ENCODE measurements around the gene FARP2. TPM values are rescaled to one million over a fixed set of nuclear protein-coding genes. Genes with fewer than 3 reads are reported as not detected.

FARP2 gene
- total RNA-seq, 1 experiment from 2014 or later, result 49.3 TPM

DNA sequence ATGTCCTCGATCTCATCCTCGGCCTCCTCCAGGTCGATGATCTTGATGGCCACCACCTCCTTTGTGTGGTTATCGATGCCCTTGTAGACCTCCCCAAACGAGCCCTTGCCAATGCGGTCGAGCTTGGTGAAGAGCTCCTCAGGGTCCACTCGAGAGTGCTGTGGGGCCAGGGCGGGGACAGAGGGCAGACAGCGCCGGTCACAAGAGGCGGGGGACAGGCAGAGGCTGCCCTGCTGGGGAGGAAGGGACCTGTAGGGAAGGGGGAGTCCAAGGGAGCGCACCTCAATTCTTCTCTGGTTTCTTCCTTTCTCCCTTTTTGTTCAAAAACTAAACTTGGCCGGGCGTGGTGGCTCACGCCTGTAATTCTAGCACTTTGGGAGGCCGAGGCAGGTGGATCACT, 145.5 kb downstream of the FARP2 start:
- H3K79me2 ChIP-seq (ENCODE audit: insufficient read depth, low read length), result peaks cover 52% of the 10 kb centered on the region

More for the DNA sequence above, 145.5 kb downstream of the FARP2 start:
- no peaks in the 10 kb centered on the region for H3K27me3 ChIP-seq (ENCODE audit: insufficient read depth, low read length)
- ATAC-seq (no peak), DNase-seq (ENCODE audit: low read depth, low spot score) (no peak)
- H2AFZ ChIP-seq (ENCODE audit: low read depth, low read length, poor library complexity, severe bottlenecking), result no peak overlapping the region
- peaks cover 6 to 16% of the 10 kb centered on the region in 2 experiments; a peak in 2 of 4 replicates for H3K36me3 ChIP-seq (ENCODE audit: control insufficient read depth in 1 of 2, insufficient read depth in 2 of 2, low read length in 2 of 2)
- no peaks in the 10 kb centered on the region for H3K9me3 ChIP-seq (ENCODE audit: control insufficient read depth in 1 of 2, insufficient read depth in 1 of 2, low read depth in 1 of 2, low read length in 2 of 2)
- H3K4me1 ChIP-seq (ENCODE audit: control insufficient read depth in 1 of 2, insufficient read depth in 2 of 2, low read length in 2 of 2), result peaks cover under 1 to 6% of the 10 kb centered on the region in 2 experiments; a peak in 3 of 4 replicates
- intact Hi-C loops (cut with micrococcal nuclease), result no loop called here
- ChIA-PET RAD21 (ENCODE audit: low non-redundant PET in 1 of 2, low total read pairs in 2 of 2, uncharacterized antibody in 2 of 2, unreplicated experiment in 2 of 2) (no interaction called here), CTCF (no interaction called here), POLR2A (no interaction called here)
- BruUV-seq (replicated peaks), result no TSS peak
- TF ChIP-seq EZH2phosphoT487 (IDR thresholded peaks at IDR 0.05; ENCODE audit: borderline replicate concordance), result no peak
- TF ChIP-seq RAD21 (IDR thresholded peaks at IDR 0.05; ENCODE audit: low read depth), result no peak
- no peak for TF ChIP-seq YY1 (IDR thresholded peaks at IDR 0.05; ENCODE audit: extremely low read depth, insufficient replicate concordance, low read depth, low read length)
- TF ChIP-seq, protein P1, sequence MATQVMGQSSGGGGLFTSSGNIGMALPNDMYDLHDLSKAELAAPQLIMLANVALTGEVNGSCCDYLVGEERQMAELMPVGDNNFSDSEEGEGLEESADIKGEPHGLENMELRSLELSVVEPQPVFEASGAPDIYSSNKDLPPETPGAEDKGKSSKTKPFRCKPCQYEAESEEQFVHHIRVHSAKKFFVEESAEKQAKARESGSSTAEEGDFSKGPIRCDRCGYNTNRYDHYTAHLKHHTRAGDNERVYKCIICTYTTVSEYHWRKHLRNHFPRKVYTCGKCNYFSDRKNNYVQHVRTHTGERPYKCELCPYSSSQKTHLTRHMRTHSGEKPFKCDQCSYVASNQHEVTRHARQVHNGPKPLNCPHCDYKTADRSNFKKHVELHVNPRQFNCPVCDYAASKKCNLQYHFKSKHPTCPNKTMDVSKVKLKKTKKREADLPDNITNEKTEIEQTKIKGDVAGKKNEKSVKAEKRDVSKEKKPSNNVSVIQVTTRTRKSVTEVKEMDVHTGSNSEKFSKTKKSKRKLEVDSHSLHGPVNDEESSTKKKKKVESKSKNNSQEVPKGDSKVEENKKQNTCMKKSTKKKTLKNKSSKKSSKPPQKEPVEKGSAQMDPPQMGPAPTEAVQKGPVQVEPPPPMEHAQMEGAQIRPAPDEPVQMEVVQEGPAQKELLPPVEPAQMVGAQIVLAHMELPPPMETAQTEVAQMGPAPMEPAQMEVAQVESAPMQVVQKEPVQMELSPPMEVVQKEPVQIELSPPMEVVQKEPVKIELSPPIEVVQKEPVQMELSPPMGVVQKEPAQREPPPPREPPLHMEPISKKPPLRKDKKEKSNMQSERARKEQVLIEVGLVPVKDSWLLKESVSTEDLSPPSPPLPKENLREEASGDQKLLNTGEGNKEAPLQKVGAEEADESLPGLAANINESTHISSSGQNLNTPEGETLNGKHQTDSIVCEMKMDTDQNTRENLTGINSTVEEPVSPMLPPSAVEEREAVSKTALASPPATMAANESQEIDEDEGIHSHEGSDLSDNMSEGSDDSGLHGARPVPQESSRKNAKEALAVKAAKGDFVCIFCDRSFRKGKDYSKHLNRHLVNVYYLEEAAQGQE (IDR thresholded peaks at IDR 0.05; ENCODE audit: low read depth), result no peak
- TF ChIP-seq POLR2A (IDR thresholded peaks at IDR 0.05; ENCODE audit: borderline replicate concordance, extremely low read depth, insufficient read depth, insufficient read length), result no peak
- no peak for TF ChIP-seq ZNF274 (IDR thresholded peaks at IDR 0.05; ENCODE audit: low read depth, low read length)
- TF ChIP-seq TCF7L2 (IDR thresholded peaks at IDR 0.05; ENCODE audit: borderline replicate concordance, extremely low read depth, insufficient read depth, insufficient read length), result no peak
- TF ChIP-seq SIN3A (IDR thresholded peaks at IDR 0.05; ENCODE audit: low read depth), result no peak
- no peak for TF ChIP-seq CBX3 (IDR thresholded peaks at IDR 0.05; ENCODE audit: low read depth)
- H3K4me3 ChIP-seq (replicated peaks in 1 of 2; ENCODE audit: low read depth in 1 of 2, low read length in 2 of 2), result no peak overlapping the region
- H3K9me2 ChIP-seq (ENCODE audit: insufficient read depth), result no peaks in the 10 kb centered on the region
- H3K27ac ChIP-seq (ENCODE audit: low read depth, low read length), result no peak overlapping the region
- no peak overlapping the region for H3K9ac ChIP-seq (ENCODE audit: low read length)
- H4K20me1 ChIP-seq (ENCODE audit: insufficient read depth), result no peaks in the 10 kb centered on the region
- no peak overlapping the region for H3K4me2 ChIP-seq (ENCODE audit: low read length)

All from HCT116 (cell line).